NCI-H446 treated with DMSO at 0.1 percent for 48 hours (cell line): ENCODE results near the gene TIMP1.

Experiments used
- DNase-seq: peaks from one replicate; lab custom pipeline; 2025; lab: John Stamatoyannopoulos, UW

The TIMP1 gene

GRCh38 chrX:47573341-47574075 lies 8.7 kb upstream of the TIMP1 start:
- no peak for DNase-seq

GRCh38 chrX:47574076-47574546 lies 8.1 kb upstream of the TIMP1 start:
- no peak for DNase-seq

- no peak for DNase-seq
Observed at GRCh38 chrX:47574547-47575301, 7.5 kb upstream of the TIMP1 start.

GRCh38 chrX:47576021-47576898 lies 6.0 kb upstream of the TIMP1 start:
- DNase-seq: no peak

GRCh38 chrX:47577424-47577823 lies 4.8 kb upstream of the TIMP1 start:
- DNase-seq: no peak

- no peak for DNase-seq
Observed at GRCh38 chrX:47577901-47578300, 4.3 kb upstream of the TIMP1 start.

- no peak for DNase-seq
Observed at GRCh38 chrX:47578692-47579091, 3.5 kb upstream of the TIMP1 start.

- DNase-seq: no peak
Observed at GRCh38 chrX:47579537-47579936, 2.7 kb upstream of the TIMP1 start.

GRCh38 chrX:47583240-47583861 lies 1.1 kb downstream of the TIMP1 start:
- DNase-seq: no peak

- no peak for DNase-seq
Observed at GRCh38 chrX:47584714-47585113, 2.5 kb downstream of the TIMP1 start.

GRCh38 chrX:47585273-47585672 lies 3.0 kb downstream of the TIMP1 start:
- no peak for DNase-seq

GRCh38 chrX:47586043-47586787 lies 4.0 kb downstream of the TIMP1 start:
- DNase-seq: no peak

- DNase-seq: no peak
Observed at GRCh38 chrX:47587091-47587891, 5.1 kb downstream of the TIMP1 start.

GRCh38 chrX:47587906-47588735 lies 5.9 kb downstream of the TIMP1 start:
- DNase-seq: no peak

GRCh38 chrX:47590984-47591383 lies 8.7 kb downstream of the TIMP1 start:
- no peak for DNase-seq

- no peak for DNase-seq
Observed at GRCh38 chrX:47593522-47593921, 11.3 kb downstream of the TIMP1 start.

- no peak for DNase-seq
Observed at GRCh38 chrX:47595716-47596251, 13.5 kb downstream of the TIMP1 start.

- no peak for DNase-seq
Observed at GRCh38 chrX:47596256-47596655, 14.0 kb downstream of the TIMP1 start.

GRCh38 chrX:47597222-47597621 lies 15.0 kb downstream of the TIMP1 start:
- DNase-seq: no peak
